ENCODE results near the gene NLRC3.

The NLRC3 gene

DNA sequence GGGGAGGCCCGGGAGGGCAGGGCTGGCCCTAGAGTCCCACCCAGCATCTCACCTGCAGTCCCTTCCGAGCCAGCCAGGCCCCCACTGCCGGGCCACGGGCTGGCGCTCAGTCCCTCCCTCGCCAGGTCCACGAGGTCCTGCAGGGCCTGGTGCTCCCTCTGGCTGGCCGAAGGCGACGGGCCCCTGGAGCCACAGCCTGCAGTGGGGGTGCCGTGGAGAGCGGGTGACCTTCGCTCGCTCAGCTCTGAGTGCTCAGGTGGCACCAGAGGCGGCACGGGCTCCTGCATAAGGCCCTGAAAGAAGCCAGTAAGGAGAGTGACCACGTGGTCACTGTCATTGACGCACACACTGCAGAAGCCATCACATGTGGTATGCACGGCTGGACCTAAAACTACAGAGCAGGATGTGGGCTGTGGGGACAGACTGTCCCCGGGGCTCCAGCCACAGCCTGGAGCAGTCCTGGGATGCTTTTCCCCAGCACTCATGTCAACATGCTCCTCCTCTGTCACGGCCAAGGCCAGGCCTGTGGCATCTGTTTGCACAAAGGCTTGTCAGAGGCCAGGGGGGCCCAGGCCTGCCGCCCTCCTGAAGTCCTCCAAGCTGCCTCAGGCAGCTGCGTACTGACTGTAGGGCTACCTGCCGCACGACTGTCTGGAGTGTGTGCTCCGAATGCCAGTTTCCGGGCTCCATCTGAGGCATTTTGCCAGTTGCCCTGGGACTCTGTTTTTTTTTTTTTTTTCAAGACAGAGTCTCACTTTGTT is 19.1 kb upstream of the NLRC3 start:
- DNase-seq: no peak

DNA sequence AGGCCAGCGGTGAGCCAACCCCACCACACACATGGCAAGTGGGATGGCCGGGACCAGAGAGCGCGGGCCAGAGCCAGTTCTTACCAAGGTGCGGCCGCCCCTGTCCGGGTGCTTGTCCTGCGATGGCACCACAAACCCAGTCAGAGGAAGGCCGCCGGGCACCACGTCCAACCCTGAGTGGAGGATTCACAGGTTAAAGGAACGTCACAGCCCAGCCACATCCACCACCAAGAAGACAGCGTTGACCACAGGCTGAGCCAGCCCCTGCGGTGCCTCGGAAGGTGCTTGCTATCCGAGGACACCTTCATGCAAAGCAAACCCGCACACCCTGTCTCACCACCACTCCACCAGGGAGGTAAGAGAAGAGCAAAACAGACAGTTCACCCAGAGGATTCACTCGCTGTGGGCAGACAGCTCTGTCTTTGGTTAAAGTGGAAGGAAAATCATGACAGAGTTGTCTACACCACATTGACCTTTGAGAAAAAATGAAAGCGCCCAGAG is 18.4 kb upstream of the NLRC3 start:
- DNase-seq: no peak

DNA sequence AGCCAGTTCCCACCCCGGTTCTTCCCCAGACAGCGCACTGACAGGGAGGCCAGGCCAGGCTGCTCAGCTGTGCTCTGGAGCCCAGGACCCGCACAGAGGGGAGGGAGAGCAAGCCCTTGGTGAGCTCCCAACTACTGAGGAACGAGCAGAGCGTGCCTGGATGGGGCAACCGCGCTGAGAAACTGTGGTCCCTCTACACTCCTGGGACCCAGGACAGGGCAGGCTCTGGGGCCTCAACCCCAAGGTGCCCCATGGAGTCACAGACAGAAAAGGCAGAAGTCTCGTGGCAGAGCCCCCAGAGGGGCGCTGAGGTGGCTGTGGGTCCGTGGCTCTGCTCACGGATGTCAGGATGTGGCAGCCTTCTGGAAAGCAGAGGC is 17.9 kb upstream of the NLRC3 start:
- no peak for DNase-seq

DNA sequence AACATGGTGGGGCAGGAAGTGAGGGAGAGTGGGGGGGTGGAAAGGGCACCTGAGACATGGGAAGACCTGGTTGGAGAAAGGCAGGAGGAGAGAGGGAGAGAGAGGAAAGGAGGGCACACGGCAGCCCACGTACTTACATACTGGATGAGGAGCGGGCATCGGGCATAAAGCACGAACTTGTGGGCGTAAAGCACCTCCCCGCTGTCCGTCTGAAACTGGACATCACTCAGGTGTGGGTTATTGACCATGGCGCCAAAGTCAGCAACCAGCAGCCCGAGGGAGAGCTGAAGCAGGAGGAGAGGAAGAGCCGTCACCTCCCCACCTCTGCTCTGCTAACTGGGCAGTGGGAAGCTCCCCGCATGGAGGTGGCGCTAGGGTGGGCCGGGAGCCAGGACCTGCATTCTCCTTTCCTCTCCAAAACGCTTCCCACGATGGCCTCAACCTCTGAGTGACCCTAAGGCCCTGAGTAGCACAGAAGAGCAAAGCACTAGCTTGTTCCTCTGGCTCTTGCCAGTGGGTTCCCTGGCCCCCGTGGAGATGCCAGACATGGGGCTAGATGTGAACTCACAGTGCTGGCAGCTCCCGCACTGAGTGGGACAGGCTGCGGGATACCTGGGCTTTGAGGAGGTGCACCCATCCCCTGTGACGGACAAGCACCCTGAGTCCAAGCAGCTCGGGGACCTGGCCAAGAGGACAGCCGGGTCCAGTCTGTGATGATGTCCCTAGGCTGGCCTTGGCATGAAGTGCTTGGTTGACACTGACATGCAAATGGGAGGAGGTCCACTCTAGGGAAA is 17.3 kb upstream of the NLRC3 start:
- DNase-seq: no peak

DNA sequence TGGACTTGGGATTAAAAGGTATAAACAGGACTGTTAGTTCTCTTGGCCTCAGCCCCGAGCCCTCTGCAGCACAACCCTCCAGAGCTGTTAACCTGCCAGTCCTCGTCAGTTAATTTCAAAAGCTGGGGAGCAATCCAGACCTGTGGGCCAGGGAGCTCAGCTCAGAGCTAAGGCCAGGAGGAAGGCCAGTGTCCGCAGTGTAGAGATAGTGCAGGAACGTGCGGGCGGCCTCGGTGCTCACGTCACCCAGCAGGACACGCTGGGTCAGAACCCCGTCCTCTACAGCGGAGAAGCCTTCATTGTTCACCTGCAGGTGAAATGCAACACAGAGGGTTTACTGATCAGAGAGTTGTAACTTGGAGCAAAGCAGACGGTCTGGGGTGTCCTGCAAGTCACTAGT is 15.4 kb upstream of the NLRC3 start:
- DNase-seq: no peak

DNA sequence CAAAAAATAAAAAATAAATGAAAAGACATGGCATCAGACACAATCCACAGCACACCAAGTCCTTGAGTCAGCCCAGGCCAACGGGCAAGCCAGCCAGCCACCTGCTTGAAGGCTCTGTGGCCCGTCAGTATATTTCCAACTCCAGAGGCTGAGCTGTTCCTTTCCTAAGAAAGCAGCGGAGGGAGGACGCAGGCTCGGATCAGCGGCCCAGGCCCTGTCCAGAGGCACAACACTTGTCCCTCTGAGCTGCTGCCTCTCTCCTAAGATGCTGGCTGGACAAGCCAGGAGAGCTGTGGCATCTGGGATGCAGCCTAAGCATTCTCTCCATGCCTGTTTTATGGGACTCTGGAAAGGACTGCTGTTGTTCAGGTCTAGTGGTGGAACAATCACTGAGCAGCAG is 14.8 kb upstream of the NLRC3 start:
- no peak for DNase-seq

DNA sequence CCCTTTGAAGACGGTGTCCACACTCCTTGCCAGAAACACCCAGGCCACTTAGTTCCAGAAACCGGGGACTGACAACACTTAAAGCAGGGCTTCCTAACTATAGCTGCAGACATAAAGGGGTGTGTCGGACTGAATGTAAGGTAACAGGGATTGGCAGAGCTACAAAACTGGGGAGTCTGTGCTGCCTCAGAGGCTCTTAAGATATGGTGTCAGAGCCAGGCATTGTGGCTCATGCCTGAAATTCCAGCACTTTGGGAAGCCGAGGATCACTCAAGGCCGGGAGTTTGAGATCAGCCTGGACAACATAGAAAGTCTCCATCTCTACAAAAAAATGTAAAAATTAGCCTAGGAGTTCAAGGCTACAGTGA is 14.2 kb upstream of the NLRC3 start:
- no peak for DNase-seq

DNA sequence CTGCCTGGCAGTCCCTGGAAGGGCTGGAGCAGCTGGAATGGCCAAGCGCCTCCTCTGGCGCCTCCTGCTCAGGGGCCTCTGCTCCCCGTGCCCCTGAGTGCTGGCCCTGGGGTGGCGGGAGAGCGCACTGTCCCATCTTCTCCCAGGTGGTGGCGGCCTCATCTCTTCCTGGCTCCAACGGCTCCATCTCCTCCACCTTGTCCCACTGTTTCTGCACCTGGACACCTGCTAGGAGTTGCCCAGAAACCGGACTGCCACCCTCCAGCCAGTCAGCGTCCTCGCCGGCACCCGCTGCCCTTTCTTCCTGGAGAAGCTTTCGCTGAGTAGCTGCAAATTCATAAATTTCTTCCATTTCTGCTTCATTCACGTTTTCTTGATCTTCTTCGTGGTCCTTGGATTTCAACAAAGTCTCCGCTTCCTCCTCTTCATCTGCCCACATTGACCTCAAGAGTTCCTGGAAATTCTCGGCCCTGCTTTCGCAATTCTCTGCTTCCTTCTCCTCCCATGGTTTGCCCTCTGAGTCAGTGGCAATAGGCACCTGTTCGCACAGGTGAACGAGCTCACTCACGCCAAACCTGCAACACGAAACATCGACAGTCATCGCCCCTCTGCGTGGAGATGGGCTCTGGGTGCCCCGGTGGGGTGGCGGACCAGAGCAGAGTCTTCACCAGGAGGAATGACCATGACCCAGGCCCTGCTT is 13.7 kb upstream of the NLRC3 start:
- no peak for DNase-seq

DNA sequence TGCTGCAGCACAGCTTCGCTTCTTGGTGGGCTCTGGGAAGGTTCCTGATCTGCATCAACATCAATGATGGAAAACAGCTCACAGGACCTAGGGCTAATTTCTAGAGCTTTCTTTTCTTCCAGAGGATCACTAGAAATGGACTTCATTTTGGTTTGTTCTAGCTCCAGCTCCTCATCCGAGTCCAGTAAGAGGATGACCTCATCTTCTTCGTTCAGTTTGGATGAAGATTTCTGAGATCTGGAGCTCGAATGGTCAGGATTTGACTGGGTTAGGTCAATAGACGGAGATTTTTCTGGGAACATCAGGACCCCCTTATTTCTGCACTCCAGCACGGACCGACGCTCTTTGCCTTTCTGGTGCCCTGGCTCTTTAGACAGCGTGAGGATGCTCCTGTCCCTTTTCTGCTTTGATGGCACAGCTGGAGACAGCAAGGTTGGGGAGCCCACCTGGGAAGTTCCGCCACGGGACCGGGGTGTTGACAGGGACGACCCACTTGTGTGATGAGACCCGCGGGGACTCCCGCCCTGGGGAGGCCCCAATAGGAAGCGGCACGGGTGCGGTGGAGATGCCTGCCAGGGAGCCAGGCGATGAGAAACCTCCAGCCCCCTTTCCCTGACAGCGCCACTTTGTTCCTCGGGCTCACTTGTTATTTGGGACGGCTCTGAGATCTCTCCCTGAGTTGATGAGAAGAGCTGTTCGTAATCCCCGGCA is 12.9 kb upstream of the NLRC3 start:
- no peak for DNase-seq

DNA sequence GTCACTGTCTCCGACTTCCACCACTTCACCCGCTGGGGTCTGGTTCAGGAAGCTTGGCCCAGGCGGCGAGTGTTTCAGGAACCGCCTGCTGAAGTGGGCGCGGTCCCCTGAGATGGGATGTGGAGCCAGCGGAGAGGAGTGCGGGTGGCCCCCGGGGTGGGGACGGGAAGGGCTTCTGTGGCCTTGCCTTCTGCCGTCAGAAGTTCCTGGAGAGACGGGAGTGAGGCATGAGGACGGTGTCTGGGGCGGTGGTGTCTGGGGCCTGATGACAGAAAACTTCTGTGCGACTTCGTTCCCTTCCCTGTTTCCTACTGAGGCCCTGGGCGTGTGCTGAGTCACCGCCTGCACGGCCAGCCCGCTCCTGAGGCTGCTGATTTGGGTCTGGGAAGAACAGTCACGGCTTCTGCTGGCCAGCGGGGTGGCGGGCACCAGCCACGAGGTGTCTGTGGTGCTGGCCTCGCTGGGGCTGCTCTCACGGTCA is 12.3 kb upstream of the NLRC3 start:
- DNase-seq: no peak

DNA sequence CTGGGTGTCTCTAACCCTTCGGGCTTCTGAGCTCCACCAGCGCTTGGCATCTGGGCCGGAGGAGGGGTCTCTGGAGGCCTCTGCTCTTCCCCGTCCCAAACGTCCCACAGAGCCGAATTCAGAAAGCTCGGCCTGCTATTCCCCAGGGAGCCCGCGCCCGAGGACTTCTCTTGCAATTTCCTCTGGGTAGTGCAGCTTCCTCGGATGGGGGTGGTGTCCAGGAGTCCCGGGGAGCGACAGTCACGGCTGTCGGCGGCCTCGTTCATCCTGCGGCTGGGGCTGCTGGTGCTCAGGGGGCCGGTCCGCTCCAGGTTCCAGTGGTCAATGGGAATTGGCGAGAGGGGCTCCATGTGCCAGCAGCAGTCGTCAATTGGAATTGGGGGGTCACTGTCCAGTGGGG is 11.8 kb upstream of the NLRC3 start:
- no peak for DNase-seq

DNA sequence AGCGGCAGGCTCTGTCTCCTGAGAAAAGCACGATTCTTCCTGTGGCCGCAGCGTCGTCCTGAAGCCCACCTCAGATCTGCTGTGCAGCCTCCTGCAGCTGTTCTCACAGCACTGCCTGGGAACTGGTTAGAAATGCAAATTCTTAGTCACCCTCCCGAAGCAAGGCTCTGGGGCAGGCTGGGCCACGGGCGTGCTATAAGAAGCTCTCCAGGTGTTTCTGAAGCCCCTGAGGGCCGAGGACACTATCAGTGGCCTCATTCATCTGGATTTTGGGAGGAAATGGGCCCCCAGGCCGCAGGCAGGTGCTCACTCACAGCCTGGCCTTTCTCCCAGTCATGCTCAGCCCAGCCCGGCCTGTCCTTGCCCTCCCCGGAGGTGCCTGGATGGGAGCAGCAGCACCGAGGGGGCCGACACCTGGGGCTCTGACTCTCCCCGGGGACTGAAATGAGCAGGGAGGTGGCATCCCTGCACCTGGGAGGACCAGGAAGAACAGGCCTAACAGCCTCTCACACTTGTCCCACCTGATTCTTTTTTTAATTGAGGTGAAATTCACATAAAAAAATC is 10.4 kb upstream of the NLRC3 start:
- DNase-seq: peak; percentile 69

DNA sequence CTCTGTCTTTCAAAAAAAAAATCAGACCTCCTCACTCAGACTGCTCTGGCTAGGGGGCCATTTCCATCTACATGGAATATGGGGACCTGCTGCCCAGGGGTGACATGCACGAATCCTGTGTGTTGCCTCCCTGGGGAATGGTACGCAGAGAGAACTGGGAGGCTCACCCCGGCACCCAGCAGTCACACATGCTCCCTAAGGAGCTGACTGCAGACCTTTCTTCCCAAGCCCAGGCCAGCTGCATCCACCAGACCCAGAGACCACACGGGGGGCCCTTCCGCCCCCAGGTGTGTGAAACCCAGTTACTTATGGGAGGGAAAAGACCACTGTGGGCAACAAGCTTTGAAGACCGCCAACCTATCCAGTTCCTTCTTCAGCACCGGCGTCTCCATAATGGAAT is 7.2 kb upstream of the NLRC3 start:
- no peak for DNase-seq

DNA sequence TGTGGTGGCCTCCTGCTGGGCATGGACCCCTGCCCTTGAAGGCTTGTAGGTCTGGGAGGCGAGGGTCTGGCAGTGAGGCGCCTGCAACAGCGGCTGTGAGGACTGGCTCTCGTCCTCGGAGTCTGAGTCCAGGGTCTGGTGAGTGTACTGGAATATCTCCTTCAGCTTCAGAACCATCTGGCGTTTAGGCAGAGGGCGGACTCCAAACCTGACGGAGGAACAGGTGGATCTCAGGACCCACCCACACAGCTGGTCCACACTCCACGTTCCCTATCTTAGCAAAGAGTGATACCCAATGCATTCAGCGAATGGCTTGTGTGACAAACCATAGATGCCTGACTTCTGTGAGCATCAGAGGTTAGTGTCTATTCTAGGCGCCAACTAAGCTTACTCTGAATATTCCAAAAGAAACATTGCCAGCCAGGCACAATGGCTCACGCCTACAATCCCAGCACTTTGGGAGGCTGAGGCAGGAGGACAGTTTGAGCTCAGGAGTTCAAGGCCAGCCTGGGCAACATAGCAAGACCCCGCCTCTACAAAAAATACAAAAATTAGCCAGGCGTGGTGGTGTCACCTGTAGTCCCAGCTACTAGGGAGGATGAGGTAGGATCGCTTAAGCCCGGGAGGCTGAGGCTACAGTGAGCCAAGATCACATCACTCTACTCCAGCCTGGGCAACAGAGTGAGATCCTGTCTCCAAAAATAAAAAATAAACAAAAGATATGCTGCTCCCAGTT is 6.3 kb upstream of the NLRC3 start:
- no peak for DNase-seq

DNA sequence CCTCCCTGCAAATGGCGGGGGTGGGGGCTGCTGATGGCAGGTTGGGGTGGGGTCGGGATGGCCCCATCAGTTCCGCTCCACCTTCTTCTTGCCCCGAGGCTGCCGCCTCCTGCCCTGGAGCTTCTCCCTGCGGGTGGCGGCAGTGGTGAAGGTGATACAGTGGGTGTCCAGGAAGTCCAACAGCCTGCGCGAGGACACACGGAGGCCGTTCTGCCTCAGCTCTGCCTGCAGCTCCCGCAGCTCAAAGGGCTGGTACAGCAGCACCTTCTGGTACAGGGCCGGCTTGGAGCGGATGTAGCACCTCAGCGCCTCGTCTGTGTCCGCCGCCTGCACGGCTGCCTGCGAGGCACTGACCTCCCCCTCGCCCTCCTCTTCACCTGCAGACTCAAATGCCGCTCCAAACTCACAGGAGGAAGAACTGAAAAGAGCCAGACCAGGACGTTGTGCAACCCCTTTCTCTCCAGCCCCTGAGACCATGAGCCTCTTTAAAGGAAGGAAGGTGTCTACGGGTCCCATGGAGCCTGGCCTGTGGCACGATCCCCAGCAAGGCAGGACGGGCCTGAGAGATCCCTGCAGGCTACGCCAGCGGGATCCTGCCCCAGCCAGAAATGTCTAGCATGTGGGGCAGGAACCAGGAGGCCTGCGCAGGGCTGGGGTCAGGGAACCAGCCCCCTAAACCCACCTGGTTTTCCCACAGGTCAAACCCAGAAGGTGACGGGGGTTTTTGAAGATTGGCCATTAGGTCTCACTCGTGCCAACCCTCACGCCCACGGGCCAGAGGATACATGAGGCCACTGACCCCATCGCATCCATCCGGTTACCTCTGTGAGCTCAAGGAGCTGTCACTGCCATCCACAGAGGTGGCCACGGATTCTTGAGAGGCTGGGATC is 5.3 kb upstream of the NLRC3 start:
- DNase-seq: no peak

DNA sequence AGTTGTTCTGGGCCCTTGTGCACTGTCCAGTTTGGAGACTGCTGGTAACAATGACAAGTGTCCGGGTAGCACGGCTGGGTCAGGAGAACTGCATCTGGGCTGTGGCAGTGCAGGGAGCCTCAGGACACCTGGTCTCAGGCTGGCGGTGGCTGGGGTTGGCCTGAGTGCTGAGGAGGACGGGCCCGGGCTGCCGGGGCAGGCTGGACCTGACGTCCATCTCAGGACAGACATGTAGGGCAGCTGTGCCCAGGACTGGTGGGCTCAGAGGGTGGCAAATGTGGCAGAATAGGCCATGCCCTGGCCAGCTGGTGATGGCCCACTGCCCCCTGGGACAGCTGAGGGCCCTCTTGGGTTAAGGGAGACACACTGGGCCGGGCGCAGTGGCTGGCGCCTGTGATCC is 4.2 kb upstream of the NLRC3 start:
- no peak for DNase-seq

DNA sequence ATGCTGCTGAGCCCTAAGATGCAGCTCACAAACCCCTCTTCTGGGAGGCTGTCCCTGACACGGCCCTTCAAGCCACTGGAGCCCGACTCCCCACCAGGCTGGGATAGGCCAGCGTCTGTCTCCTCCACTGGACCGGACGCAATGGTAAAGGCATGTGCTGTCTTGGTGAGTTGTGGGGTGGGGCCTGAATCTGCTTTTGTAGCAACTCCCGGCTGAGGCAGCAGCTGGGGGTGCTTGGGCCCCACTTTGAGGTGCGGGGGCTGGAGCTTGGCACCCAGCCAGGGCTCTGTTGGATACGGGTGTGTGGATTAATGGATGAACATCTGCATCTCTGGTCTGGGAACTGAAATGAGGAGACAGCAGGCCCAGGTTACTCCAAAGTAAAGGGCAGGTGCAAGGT is 3.5 kb upstream of the NLRC3 start:
- DNase-seq: no peak

DNA sequence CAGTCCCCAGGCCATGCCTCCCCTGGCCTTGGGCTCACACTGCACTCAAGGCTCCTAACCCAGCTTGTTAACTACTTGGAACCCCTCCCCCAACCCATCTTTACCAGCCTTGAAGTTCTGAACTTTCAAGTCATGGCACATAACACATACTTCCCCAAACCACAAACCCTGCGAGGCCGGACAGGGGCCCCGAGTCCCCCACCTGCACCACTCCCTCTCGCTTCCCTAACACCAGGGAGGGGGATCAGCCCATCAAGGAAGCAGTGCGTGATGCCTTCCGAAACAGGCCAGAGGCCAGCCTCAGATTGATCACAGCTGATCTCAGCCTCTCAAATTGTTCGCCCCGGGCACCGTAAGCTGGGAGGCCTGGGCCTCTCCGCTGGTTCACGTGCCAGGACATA is 3.0 kb upstream of the NLRC3 start:
- no peak for DNase-seq

DNA sequence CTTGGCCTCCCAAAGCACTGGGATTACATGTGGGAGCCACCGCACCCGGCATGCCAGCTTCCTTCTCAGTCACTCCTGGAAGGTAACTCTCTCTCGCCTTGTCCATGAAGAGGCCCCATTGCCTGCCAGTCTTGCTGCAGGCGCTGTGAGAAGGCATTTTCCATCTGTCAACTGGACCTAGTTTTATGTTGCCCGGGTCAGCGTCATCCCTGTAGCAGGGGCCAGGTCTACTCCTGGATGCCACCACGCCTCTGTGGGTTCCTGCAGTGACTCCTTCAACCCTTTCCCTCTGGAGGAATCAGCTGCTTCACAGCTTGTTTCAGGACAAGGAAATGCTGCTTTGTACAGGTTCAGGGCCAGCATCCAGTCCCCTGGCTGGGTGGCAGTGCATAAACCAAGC is 2.6 kb upstream of the NLRC3 start:
- no peak for DNase-seq

DNA sequence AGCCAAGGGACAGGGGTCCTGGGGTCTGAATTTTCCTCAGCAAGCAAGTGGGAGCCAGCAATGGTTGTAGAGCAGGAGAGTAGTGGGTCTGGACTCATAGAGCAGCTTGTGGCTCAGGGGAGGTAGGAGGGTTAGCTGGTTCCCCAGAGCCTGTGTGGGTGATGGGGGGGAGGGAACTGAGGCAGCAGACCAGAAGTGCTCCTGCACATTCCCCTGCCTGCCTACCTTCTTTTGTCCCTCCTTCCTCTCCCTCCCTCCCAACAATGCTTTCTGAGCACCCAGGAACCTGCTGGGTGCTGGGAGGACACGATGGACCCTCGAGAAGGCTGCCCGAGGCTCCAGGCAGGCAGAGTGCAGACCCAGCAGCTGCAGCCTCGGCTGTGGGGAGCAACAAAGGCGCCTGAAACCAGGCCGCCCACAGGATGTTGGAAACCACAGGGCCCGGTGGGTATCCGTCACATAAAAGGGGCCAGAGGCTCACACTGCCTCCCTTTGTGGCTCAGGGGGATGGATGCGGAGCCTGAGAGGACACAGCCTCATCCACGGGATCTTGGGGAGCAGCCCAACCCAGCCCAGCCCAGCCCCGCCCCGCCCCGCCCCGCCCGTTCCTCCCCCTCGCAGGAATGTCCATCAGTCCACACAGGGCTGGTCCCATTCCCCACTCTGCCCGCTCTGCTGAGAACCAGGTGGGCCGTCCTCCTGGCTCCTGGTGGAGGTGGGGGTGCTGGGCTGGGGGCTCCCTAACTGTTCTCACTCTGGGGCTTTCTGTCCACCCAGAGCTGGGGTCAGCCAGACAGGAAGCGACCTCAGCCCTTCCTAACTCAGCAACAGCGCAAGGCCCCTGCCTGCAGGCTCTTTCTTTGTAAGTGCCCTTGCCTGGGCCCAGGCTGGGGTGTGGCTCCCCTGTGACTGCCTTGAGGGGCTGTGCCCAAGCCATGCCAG is 1.7 kb upstream of the NLRC3 start:
- DNase-seq: no peak

All from NCI-H526 treated with DMSO at 0.1 percent for 48 hours (cell line).